ENCODE measurements around the gene CTU1.

Gene CTU1

DNA sequence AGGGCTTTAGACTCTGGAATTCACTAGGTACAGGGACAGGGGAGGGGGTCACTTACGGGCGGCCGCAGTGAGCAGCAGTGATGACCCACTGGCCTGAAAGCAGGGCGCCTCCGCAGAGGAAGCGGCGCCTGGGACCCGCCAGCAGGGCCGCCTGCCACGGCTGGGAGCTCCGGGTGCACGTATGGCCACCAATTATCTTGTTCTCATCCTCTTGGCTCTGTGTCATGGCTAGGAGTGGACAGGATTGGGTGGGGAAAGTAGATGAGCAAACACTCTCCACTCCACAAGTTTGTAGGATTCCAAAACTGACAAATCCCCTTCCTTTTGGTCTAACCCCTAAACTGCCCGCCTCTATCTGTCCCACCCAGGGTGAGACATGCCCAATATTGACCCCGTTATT is 26.7 kb downstream of the CTU1 start:
- no peak for DNase-seq (ENCODE audit: low read depth)

DNA sequence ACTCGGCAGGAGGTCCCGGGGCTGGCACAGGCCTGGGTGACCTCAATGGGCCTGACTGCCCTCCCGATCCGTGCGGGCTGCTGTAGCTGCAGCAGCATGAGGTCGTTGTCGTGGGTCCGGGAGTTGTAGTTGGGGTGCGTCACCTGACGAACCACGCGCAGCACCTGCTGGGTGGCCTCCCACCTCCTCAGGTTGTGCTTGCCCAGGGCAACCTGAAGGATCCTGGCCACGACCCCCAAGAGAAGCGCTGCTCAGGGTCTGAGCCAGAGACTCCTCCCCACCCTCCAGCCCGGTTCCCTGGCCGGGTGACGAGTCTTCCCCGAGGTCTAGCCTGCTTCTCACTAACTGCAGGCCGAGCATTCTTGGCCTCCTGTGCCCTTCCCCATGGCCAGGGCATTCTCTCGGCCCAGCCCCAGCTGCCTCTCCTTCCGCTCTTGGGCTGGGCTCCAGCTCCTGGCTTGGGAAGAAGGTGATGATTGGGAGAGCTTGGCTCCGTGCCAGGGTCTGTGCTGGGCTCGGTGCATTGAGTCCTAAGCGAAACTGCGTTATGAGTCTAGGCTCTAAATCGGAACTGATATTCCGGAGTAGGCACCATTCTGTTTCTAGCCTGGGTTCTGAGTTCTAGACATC is 28.6 kb downstream of the CTU1 start:
- DNase-seq (ENCODE audit: low read depth) = no peak

DNA sequence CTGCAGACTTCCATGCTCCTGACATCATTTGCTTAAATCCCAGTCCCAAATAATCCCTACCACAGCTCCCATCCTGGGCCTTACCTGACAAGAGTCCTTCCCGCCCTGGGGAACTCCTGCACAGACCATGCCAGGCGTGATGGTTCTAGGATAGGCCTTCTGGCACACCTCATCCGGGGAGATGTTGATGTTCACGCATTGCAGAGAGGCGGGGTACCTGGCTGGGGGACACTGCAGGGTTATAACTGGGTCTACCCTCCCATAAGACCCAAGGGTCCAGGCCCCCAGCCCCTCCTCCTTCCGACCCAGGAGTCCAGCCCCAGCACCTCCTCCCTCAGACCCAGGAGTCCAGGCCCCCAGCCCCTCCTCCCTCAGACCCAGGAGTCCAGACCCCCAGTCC is 29.5 kb downstream of the CTU1 start:
- DNase-seq (ENCODE audit: low read depth) = no peak

DNA sequence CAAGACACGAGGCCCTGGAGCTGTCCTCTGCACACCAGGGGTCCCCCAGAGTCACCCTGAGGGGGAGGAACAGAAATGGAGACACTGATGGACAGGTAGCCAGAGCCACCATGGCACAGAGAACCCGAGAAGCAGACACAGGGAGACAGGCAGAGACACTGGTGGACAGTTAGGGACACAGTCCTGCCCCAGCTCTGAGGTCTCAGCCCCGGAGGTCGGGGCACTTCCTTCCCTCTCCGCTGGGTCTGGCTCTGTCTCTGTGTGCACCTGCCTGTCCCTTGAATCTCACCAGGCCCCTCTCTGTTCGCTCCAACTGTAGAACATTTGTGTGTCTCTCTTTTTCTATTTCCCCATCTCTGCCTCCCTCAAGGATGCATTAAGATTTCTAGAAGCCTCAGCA is 30.1 kb downstream of the CTU1 start:
- DNase-seq (ENCODE audit: low read depth) = no peak

DNA sequence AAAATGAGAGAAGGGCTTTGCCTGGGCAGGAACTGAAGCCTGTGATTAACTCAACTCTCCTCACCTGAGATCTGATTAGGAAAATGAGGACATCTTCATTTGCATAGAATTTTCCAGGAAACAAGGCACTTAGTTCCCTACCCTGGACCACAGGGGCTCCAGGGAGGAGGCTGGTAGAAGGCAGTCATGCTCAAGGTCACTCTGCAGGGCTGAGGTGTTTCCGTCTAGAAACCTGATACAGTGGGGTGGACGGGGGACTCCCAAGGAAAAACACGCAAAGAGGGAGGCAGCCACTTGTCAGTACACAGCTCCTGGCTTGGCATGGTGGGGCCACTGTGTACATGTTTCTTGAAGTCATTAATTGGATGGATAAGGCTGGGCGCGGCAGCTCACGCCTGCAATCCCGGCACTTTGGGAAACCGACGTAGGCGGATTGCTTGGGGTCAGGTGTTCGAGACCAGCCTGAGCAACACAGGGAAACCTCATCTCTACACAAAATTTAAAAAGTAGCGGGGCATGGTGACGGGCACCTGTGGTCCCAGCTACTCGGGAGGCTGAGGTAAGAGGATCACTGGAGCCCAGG is 31.5 kb downstream of the CTU1 start:
- no peak for DNase-seq (ENCODE audit: low read depth)

DNA sequence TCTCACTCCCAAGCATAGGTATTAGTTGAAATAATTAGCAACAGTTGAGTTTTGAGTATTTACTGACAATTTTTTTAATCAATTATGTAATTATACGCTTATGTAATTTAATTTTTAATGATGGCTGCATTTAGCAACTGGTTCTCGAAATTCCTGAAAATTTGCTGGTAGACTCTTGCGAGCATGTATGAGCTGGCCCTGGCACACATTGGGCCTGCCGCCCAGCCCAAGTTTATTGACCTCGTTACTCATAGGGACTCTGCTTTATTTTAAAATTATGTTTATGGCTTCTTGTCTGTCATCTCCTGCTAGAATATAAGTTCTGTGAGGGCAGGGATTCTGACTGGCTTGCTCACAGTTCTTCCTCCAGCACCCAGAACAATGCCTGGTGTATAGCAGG is 32.2 kb downstream of the CTU1 start:
- DNase-seq (ENCODE audit: low read depth) = no peak

DNA sequence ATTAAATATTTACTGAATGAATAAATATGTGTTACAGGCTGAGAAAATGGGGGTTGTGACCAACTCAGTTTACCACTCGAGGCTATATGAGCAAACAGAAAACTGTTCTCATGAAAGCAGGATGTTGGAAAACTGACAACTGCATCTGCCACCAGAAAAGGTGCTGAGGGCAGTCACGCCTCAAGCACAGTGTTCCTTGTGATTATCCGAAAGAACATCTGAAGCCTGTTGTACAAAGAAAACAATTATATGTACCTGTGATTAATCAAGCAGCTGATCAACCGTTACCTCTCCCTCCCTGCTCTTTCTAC is 37.2 kb downstream of the CTU1 start:
- no peak for DNase-seq (ENCODE audit: low read depth)

DNA sequence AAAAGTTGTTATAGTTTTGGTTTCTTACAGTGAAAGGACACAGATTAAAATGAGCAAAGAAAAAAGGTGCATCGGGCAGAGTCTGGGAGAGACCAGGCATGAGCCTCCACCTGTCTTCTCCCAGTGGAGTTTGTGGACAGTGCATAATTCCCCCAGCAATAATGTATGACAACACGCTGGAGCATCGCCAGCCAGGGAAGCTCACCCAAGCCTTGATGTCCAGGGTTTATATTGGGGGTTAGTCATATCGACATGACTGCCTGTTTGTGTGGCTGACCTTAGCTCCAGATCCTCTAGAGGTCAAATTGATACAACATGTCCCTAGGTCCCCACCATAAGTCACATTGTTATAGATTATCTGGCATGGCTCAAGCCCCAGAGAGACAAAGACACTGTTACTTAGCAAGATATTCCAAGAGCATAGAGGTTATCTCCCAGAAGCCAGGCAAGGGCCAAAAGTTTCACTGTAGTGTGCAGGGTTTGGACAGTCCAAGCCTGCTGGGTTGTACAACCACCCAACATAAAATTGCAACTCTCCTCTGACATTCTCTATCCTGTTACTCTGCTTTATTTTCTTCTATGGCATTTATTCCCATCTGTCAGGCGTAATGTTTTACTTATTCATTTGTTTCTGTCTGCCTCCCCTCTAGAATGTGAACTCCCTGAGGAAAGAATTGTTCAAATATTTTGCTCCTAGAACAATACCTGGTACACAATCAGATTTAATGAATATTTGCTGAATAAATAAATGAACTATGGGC is 37.7 kb downstream of the CTU1 start:
- DNase-seq (ENCODE audit: low read depth) = no peak

DNA sequence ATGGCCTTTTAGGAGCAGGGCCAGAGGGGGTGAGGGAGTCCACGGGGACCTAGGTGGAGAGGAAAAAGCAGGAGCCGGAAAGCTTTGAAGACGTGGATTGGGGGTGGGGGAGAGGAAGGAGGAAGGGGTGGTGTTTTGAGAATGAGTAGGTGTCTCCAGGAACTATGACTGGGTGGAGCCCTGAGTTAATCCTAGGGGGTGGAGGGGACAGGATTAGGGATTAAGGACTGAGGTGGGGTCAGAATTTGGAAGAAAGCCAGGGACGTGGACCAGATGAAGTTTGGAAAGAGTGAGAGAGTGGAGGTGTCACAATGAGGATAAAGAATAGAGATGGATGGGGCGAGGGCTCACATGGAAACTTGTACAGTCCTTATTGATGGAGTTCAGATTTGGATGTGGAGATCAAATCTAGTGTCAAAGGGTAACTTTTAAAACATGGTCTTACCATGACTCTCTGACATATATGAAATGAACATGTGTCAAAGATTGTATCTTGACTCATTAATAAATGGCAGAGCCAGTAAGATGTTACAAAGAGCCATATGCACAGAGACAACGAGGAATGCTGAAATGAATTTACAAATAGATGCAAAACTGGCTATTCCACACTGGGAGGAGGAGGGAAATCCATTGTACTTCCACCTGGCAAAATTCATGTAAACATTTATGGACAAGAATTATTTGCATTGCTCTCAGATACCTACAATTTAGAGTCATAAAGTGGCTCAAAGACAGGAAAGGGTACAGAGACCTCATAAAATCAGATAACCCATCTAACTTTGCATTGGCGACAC is 41.6 kb downstream of the CTU1 start:
- no peak for DNase-seq (ENCODE audit: low read depth)

DNA sequence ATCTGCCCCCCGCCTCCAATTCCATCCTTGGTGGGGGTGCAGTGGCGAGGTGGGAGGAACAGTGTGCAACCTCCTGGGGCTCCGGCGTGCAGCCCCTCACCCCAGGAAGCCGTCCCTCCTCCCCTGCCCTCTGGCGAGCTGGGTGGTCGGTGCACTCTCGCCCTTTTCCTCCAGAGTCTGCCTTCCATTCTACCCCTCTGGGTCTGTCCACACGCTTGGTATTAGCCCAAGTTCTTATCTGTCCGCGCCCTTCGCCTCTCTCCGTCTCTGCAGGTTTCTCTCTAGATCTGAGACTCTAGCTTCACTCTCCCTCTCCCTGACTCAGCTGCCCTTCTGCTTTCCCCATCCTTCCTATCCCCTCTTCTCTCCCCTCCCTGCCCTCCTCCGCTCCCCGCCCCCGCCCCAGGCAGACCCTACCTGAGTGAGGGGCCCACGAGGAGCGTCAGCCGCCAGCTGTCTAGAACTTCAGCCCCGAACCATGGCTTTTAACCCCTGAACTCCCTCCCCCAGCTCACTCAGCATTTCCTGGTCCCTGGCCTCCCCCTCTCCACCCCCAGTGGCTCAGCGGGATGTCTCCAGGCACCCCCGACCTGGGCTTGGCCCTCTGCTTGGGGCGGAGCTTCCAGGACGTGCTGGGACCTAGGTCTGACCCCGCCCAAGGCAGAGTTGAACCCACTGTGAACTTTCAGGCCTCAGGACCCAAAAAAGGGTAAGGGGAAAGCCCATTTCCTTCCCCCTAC is 42.8 kb downstream of the CTU1 start:
- no peak for DNase-seq (ENCODE audit: low read depth)

DNA sequence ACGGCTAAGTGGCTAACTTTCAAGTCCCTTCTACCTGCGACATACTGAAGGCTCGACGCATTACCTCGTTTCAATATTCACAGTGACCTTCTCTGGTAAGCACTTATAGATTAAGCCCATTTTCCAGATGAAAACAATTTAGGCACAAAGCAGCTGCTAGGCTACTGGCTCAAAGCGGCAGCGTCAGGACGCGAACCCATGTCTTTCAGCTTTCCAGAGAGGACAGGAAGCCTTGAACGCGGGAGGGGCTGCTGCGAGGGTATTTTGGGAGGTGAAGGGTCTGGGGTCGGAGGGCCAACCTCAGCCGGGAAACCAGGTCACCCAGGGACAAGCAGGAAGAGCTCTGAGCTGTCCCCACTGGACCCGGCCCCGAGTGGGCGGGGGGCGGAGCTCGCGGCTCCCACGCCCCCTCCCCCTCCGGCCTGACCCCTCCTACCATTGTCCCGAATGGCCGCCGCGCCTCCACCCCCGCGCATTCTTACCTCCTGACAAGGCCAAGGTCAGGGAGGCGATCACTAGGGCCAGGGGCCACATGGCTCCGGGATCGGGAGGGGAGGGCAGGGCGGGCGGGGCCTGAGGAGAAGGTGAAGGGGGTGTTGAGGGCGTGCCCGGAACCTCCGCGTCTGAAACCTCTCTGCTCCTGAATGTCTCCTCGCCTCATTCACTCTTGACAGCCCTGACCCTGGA is 43.5 kb downstream of the CTU1 start, which contains the start of gene KLK13:
Gene KLK13, minus strand, starts transcription at position 559 of the 687 bp plus-strand sequence. Its CDS starts 25 bp downstream, at position 534.
- no peak for DNase-seq (ENCODE audit: low read depth)

DNA sequence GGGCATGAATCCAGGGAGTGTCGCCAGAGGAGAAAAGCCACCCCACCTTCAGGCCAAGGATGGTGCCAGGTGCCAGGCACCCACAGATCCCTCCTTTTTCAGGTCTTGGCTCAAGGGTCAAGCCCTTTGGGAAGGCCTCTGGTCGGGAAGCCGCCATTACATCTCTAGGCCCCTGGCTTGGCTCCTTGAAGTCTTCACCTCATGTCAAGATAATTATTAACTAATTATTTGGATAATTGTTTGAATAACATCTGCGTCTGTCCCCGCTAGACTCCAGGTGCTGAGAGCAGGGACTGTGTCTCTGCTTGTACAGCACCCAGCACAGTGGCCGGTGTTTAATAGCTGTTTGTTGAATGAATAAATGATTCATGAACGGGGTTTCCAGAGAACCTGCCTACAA is 44.5 kb downstream of the CTU1 start:
- no peak for DNase-seq (ENCODE audit: low read depth)

DNA sequence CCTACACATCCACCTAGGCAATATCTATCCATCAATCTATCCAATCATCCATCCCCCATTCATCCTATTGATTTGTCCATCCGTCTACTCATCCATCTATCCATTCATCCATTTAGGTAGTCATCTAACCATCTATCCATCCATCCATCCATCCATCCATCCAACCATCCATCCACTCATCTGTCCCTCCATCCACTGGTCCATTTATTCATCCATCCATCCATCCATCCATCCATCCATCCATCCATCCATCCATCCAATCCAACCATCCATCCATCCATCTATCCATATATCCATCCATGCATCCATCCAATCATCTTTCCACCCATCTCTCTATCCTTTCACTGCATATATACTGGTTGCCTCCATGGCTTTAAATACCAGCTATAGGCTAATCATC is 47.2 kb downstream of the CTU1 start:
- DNase-seq (ENCODE audit: low read depth) = no peak

DNA sequence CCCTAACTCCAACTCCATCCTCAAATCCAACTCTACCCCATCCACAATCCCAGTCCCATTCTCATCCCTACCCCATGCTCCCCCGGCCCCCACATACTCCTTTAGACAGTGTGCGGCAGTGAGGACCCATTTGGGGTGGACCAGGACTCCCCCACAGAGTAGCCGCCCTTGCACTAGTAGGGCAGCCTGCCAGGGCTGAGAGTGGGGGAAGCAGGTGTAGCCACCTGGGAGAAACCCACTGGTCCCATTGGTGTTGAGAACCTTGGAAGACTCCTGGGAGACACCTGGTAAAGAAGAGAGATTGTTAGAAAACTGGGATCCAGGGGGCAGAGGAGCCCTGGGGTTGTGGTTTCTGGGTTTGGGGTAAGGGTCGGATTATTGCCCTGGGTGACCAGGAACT is 47.9 kb downstream of the CTU1 start:
- no peak for DNase-seq (ENCODE audit: low read depth)

DNA sequence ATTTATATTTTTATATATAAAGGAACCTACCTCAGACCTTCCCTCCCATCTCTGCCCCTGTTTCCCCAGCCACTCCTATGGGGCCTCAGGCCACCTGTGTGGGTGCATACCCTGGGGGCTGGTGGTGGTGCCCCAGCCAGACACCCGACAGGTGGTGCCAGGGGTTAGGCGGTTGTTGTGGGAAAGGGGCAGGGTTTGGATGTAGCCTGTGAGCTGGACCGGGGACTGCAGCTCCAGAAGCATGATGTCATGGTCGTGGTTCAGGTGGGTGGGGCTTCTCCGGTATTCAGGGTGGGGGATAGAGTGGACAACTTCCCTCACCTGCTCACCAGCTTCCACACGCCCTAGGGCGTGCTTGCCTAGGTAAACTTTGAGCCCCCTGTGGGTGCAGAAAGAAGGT is 48.5 kb downstream of the CTU1 start:
- no peak for DNase-seq (ENCODE audit: low read depth)

DNA sequence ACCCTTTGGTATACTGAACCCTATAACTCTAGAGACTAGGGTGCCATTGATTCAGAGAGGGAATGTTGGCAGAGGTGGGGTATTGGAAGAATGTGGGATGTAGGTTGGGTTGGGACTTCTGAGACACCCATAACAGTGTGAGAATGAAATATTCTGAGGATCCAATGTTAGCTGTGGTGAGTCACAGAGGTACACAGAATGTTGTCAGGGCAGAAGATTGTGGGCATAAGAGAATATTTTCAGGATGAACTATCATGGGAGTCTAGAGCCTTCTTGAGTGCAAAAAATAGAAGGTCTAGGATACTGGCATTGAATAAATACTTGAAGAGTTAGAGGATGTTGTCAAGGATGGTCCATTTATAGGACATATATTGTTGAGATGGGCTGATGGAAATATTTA is 52.3 kb downstream of the CTU1 start:
- no peak for DNase-seq (ENCODE audit: low read depth)
